ENCODE results near the gene ZNF827.
"Not testable (repeated sequence)": the region's sequence is repeated elsewhere in the genome, so short reads cannot be mapped to it uniquely, and the experiment has no call there.

Gene ZNF827

DNA sequence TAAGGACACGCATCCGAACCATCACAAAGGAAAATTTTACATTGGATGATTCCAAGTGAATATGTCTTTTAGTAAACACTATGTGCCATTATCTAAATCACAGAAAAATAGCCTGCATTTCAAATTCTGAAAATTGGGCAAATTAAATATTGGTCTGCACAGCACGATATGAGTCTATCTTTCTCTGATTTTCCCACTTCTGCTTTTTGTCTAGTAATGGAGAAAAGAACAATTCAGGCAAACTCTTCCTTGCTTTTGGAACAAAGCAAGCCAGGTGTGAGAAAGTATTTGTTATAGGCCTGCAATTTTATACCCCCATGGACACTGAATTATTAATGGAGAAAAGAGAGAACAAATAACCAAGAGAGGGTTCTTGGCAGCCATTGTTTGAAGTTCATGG lies 97.8 kb downstream of the ZNF827 start:
- H3K4me3 ChIP-seq (ENCODE audit: control insufficient read depth, low read depth, low read length): no peak overlapping the region
- DNase-seq (ENCODE audit: low read depth): no peak
- TF ChIP-seq, protein P1, sequence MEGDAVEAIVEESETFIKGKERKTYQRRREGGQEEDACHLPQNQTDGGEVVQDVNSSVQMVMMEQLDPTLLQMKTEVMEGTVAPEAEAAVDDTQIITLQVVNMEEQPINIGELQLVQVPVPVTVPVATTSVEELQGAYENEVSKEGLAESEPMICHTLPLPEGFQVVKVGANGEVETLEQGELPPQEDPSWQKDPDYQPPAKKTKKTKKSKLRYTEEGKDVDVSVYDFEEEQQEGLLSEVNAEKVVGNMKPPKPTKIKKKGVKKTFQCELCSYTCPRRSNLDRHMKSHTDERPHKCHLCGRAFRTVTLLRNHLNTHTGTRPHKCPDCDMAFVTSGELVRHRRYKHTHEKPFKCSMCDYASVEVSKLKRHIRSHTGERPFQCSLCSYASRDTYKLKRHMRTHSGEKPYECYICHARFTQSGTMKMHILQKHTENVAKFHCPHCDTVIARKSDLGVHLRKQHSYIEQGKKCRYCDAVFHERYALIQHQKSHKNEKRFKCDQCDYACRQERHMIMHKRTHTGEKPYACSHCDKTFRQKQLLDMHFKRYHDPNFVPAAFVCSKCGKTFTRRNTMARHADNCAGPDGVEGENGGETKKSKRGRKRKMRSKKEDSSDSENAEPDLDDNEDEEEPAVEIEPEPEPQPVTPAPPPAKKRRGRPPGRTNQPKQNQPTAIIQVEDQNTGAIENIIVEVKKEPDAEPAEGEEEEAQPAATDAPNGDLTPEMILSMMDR (conservative IDR thresholded peaks at IDR 0.05; ENCODE audit: control insufficient read depth, insufficient read depth, low read depth, low read length): no peak

GRCh38 chr4:145840162-145840768 lies 98.4 kb downstream of the ZNF827 start:
- TF ChIP-seq, protein P1 (conservative IDR thresholded peaks at IDR 0.05; ENCODE audit: control insufficient read depth, insufficient read depth, low read depth, low read length): peak; percentile 41
- DNase-seq (ENCODE audit: low read depth): peak; percentile 64
- no peak overlapping the region for H3K4me3 ChIP-seq (ENCODE audit: control insufficient read depth, low read depth, low read length)

DNA sequence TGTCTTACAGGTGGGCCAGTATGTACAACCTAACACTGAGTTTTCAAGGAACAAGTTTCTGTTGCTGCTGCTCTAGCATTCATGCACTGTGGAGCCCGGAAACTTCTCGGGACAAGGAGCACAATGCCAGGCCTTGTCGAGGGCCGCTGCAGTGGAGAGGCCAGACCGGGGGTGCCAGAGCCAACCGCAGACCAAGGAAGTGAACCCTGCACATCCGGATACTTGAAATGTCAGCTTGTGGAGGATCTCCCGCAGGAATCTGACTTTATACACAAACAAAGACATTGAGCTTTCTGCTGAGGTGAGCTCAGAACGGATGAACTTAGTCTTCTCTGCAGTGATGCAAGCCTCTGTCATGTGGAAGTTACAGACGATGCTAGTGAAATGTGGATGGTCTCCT lies 99.5 kb downstream of the ZNF827 start:
- no peak for DNase-seq (ENCODE audit: low read depth)
- H3K4me3 ChIP-seq (ENCODE audit: control insufficient read depth, low read depth, low read length): no peak overlapping the region
- TF ChIP-seq, protein P1 (conservative IDR thresholded peaks at IDR 0.05; ENCODE audit: control insufficient read depth, insufficient read depth, low read depth, low read length): no peak

DNA sequence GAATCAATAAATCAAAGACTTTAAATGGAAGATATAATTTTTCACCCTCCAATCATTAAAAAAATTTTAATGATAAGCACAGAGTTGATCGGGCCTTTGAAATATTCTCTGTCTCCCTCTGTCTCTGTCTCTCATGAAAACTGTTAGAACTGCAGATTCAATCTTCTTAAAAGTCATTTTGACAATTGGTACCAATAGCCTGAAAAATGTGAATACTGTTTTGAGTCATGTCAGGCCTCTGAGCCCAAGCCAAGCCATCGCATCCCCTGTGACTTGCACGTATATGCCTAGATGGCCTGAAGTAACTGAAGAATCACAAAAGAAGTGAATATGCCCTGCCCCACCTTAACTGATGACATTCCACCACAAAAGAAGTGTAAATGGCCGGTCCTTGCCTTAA lies 106.2 kb downstream of the ZNF827 start:
- DNase-seq (ENCODE audit: low read depth); H3K4me3 ChIP-seq (ENCODE audit: control insufficient read depth, low read depth, low read length): not testable (repeated sequence)

- TF ChIP-seq, protein P1 (conservative IDR thresholded peaks at IDR 0.05; ENCODE audit: control insufficient read depth, insufficient read depth, low read depth, low read length): no peak
- no peak overlapping the region for H3K4me3 ChIP-seq (ENCODE audit: control insufficient read depth, low read depth, low read length)
- DNase-seq (ENCODE audit: low read depth): no peak
Measured at GRCh38 chr4:145830699-145831098, 107.9 kb downstream of the ZNF827 start.

- TF ChIP-seq, protein P1 (conservative IDR thresholded peaks at IDR 0.05; ENCODE audit: control insufficient read depth, insufficient read depth, low read depth, low read length): no peak
- H3K4me3 ChIP-seq (ENCODE audit: control insufficient read depth, low read depth, low read length): no peak overlapping the region
- DNase-seq (ENCODE audit: low read depth): no peak
Measured at GRCh38 chr4:145829629-145830395, 108.8 kb downstream of the ZNF827 start.

DNA sequence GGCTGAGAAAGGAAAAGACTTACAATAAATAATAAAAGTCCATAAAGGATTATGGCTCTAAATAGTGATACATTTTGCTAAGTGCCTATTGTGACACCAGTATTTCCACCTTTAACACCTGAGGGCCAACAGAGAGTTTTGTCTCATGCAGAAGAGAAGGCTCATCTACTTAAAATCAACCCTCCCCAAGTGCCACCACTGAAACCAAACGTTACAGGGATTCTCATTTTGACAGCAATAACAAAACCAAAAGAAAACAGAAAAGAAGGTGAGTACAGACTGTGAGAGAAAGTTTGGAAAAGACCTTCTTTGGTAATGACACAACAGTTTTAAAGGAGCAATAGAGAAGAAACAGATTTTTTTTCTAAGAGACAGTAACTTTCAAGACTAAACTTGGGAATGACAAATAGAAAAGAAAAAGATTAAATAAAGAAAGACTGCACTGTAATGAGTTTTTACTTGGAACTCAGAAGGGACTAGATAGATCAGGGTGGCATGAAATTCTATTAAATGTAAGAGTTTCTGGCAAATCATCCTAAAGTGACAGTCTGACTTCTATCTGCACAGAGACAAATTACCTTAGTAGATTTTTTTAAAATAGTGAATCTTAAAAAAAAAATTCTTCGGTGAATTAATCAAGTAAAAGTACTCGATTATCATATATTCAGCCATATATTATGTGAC lies 109.7 kb downstream of the ZNF827 start:
- no peak overlapping the region for H3K4me3 ChIP-seq (ENCODE audit: control insufficient read depth, low read depth, low read length)
- DNase-seq (ENCODE audit: low read depth): no peak
- TF ChIP-seq, protein P1 (conservative IDR thresholded peaks at IDR 0.05; ENCODE audit: control insufficient read depth, insufficient read depth, low read depth, low read length): no peak
